Esophagus squamous epithelium (tissue), 5 donors: ENCODE results near the gene ZNF565. TPM values are rescaled to one million over a fixed set of nuclear protein-coding genes. Genes with fewer than 3 reads are reported as not detected.

ENCODE experiments used
- DNase-seq: peaks from one replicate; lab custom pipeline; 2025; lab: John Stamatoyannopoulos, UW
- H3K27ac ChIP-seq, 4 donors: fragments of 200-600 bp; sonication (generic); one replicate each; pipeline ENCODE4 v1.5.1; 2016 to 2019; ENCODE audit warnings: mild to moderate bottlenecking in 1 of 4
- H3K27me3 ChIP-seq, 4 donors: fragments of 200-600 bp; sonication (generic); 1 replicate in 3 of 4; 2 replicates in 1 of 4; pipeline versions ENCODE4 v1.5.1 to v1.6.0; 2017 to 2021; ENCODE audit warnings: antibody characterized with exemption in 1 of 4
- H3K36me3 ChIP-seq, 3 donors: fragments of 200-600 bp; sonication (generic); one replicate each; pipeline ENCODE4 v1.5.1; 2016 to 2019
- H3K4me1 ChIP-seq, 3 donors: fragments of 200-600 bp; sonication (generic); one replicate each; pipeline ENCODE4 v1.5.1; 2017 to 2019
- H3K4me3 ChIP-seq, 4 donors: fragments of 200-600 bp; sonication (generic); 1 replicate in 3 of 4; 2 replicates in 1 of 4; pipeline ENCODE4 v1.5.1; 2016 to 2019; ENCODE audit warnings: mild to moderate bottlenecking in 2 of 4, moderate library complexity in 1 of 4
- H3K9me3 ChIP-seq, 3 donors: fragments of 200-600 bp; sonication (generic); one replicate each; pipeline ENCODE4 v1.5.1; 2016 to 2019
- POLR2A ChIP-seq, 4 donors: fragments of 450-650 bp; IDR thresholded peaks; one replicate each; pipeline ENCODE4 v1.6.1; 2017; ENCODE audit warnings: antibody characterized with exemption in 4 of 4, mild to moderate bottlenecking in 4 of 4, moderate library complexity in 3 of 4
- WGBS, 2 donors: methylation state at CpG; one replicate each; pipeline ENCODE4 v1.1.5; 2018; 5-methylcytosine and 5-hydroxymethylcytosine counted together
- intact Hi-C: fragments of 100-400 bp; cut with DNase I; formaldehyde crosslinking; loops from one replicate; pipeline ENCODE4 v1.15.0; 2022
- total RNA-seq, 4 donors: library from RNA; depleted of rRNA; stranded (reverse); fragments of >200 nt; gene quantifications; one replicate each; pipeline ENCODE4 v1.1.0, GENCODE V29; 2016
- TF ChIP-seq, protein P1 (sequence below), 6 experiments: fragments of 450-650 bp in 4 of 6; fragments of 200-600 bp in 2 of 6; sonication (generic) in 2 of 6; IDR thresholded peaks; one replicate each; pipeline ENCODE4 v1.5.1; 2016 to 2019; ENCODE audit warnings: antibody characterized with exemption in 6 of 6, mild to moderate bottlenecking in 4 of 6, moderate library complexity in 4 of 6
- donor health status: DM: yes; HTN: yes; CAD: no.

ZNF565 gene
- total RNA-seq, 4 donors from 2014 or later, result 1.6 to 5.5 (median 2.8) TPM

DNA sequence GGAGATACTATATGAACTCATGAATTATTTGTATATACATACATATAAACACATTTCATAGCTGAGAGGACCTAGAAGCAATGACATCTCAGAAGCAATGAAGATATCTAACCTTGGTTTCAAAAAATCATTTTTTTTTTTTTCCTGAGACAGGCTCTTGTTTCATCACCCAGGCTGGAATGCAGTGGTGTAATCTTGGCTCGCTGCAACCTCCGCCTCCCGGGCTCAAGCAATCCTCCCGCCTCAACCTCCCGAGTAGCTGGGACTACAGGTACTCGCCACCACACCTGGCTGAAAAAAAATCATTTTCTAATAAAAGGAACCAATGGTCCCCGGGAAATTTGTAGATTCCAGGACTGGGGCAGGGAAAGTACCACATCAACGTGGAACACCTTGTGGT is 4.0 kb downstream of the ZNF565 start:
- intact Hi-C loops, result no loop called here
- Histone ChIP-seq H3K27ac (no peak overlapping the region), H3K9me3 (no peaks in the 10 kb centered on the region), H3K4me3 (no peak overlapping the region), H3K4me1 (peaks cover 0 to 11% (median 4%) of the 10 kb centered on the region in 3 donors), H3K27me3 (no peaks in the 10 kb centered on the region), H3K36me3 (peaks cover 0 to 20% (median 0%) of the 10 kb centered on the region in 3 donors)
- DNase-seq, result no peak
- TF ChIP-seq, protein P1, sequence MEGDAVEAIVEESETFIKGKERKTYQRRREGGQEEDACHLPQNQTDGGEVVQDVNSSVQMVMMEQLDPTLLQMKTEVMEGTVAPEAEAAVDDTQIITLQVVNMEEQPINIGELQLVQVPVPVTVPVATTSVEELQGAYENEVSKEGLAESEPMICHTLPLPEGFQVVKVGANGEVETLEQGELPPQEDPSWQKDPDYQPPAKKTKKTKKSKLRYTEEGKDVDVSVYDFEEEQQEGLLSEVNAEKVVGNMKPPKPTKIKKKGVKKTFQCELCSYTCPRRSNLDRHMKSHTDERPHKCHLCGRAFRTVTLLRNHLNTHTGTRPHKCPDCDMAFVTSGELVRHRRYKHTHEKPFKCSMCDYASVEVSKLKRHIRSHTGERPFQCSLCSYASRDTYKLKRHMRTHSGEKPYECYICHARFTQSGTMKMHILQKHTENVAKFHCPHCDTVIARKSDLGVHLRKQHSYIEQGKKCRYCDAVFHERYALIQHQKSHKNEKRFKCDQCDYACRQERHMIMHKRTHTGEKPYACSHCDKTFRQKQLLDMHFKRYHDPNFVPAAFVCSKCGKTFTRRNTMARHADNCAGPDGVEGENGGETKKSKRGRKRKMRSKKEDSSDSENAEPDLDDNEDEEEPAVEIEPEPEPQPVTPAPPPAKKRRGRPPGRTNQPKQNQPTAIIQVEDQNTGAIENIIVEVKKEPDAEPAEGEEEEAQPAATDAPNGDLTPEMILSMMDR (IDR thresholded peaks at IDR 0.05), result no peak
- no peak for TF ChIP-seq POLR2A (IDR thresholded peaks at IDR 0.05)
- WGBS, 2 donors, result 87 to 92% methylated on average over 8 of the region's 8 CpGs

DNA sequence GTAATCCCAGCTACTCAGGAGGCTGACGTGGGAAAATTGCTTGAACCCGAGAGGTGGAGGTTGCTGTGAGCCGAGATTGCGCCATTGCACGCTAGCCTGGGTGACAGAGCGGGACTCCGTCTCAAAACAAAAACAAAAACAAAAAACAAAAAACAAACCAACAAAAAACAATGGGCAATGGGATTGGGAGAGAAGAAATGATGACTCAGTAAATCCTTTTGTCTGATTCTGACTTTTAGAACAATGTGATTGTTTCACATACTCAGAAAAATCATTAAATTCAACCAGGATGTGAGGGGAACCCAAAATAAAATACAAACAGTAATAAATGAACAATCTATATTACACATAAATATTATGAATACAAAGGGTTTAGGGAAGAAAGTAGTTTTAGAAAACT is 5.1 kb downstream of the ZNF565 start:
- H3K4me1 ChIP-seq, result peaks cover 0 to 9% (median 4%) of the 10 kb centered on the region in 3 donors
- H3K36me3 ChIP-seq, result peaks cover 0 to 28% (median 0%) of the 10 kb centered on the region in 3 donors
- TF ChIP-seq POLR2A (IDR thresholded peaks at IDR 0.05), result no peak
- TF ChIP-seq, protein P1 (IDR thresholded peaks at IDR 0.05), result no peak
- 96 to 99% methylated on average over 7 of the region's 7 CpGs for WGBS, 2 donors
- DNase-seq, result no peak
- H3K27ac ChIP-seq, result no peak overlapping the region
- intact Hi-C loops, result no loop called here
- no peak overlapping the region for H3K4me3 ChIP-seq
- no peaks in the 10 kb centered on the region for H3K27me3 ChIP-seq
- no peaks in the 10 kb centered on the region for H3K9me3 ChIP-seq

DNA sequence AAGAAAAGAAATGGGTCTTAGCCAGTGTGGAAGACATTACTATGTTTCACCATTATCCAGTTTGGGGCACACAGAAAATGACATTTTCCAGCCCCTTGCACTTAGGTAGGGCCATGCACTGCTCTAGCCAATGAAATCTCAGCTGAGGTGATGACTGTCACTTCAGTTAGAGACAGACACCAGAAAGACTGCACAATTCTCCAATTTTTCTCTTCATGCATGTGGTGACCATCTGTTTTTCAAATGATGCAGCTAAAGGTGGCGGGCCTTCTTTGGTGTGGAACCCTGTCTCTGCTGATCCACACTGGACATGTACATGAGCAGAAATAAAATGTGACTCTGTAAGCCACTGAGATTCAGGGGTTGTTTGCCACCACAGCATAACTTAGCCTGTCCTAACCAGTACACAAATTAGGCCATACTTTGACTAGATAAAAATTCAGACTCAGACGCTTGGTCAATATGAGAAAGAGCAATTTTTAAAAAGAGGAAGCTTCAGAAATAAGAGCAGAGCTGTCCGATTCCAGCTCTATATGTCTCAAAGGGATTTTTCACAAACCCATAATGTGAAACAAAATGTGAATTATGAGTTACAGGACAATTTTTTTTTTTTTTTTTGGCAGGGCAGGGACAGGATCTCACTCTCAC is 6.7 kb downstream of the ZNF565 start:
- H3K27ac ChIP-seq, result no peak overlapping the region
- 88 to 93% methylated on average over 3 of the region's 3 CpGs for WGBS, 2 donors
- TF ChIP-seq, protein P1 (IDR thresholded peaks at IDR 0.05), result no peak
- TF ChIP-seq POLR2A (IDR thresholded peaks at IDR 0.05), result no peak
- intact Hi-C loops, result no loop called here
- no peak overlapping the region for H3K4me3 ChIP-seq
- H3K27me3 ChIP-seq, result no peaks in the 10 kb centered on the region
- peaks cover 0 to 36% (median 0%) of the 10 kb centered on the region in 3 donors for H3K36me3 ChIP-seq
- DNase-seq, result no peak
- no peaks in the 10 kb centered on the region for H3K4me1 ChIP-seq
- H3K9me3 ChIP-seq, result no peaks in the 10 kb centered on the region

DNA sequence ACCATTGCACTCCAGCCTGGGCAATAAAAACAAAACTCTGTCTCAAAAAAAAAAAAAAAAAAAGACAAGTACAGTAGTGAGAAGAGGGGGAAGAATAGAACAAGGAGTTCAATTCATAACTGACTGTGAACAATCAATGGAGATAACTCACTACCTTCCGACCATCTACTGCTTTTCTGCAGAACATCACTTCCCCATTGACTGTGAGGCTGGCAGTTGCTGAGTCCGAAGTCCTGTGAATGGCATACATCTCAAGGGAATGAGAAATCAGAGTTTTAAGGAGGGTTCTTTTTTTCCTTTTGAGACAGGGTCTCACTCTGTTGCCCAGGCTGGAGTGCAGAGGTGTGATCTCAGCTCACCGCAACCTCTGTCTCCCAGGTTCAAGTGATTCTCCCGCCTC is 11.2 kb downstream of the ZNF565 start:
- H3K27me3 ChIP-seq, result no peaks in the 10 kb centered on the region
- no peak overlapping the region for H3K27ac ChIP-seq
- TF ChIP-seq POLR2A (IDR thresholded peaks at IDR 0.05), result no peak
- TF ChIP-seq, protein P1 (IDR thresholded peaks at IDR 0.05), result no peak
- H3K4me3 ChIP-seq, result no peak overlapping the region
- WGBS, 2 donors, result 94 to 95% methylated on average over 4 of the region's 4 CpGs
- peaks cover 0 to 74% (median 0%) of the 10 kb centered on the region in 3 donors for H3K36me3 ChIP-seq
- no peaks in the 10 kb centered on the region for H3K9me3 ChIP-seq
- intact Hi-C loops, result no loop called here
- H3K4me1 ChIP-seq, result no peaks in the 10 kb centered on the region
- DNase-seq, result no peak

DNA sequence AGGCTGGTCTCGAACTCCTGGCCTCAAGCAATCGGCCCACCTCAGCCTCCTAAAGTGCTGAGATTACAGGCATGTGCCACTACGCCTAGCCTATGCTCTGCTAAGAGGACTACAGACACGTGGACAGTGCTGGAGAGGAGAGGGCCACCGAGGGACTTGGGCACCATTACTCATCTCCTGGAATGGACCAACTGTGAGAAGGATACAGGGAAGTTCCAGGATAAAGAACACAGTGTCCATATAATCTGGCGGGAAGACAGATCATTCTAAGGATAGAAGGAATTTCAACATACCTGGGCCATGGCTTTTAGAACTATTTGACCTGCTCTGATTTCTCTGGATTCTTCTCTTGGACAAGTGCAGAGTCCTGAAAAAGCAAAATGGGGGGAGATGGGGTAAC is 12.8 kb downstream of the ZNF565 start:
- no peak for DNase-seq
- Histone ChIP-seq H3K27ac (no peak overlapping the region), H3K36me3 (peaks cover 0 to 73% (median 0%) of the 10 kb centered on the region in 3 donors), H3K4me1 (no peaks in the 10 kb centered on the region), H3K4me3 (no peak overlapping the region), H3K27me3 (no peaks in the 10 kb centered on the region), H3K9me3 (no peaks in the 10 kb centered on the region)
- 89 to 93% methylated on average over 2 to 3 of the region's 6 CpGs for WGBS, 2 donors
- intact Hi-C loops, result no loop called here
- TF ChIP-seq, protein P1 (IDR thresholded peaks at IDR 0.05), result no peak
- no peak for TF ChIP-seq POLR2A (IDR thresholded peaks at IDR 0.05)
